ENCODE results near the gene DCD.
"Not testable (repeated sequence)": the region's sequence is repeated elsewhere in the genome, so short reads cannot be mapped to it uniquely, and the experiment has no call there.

The DCD gene

DNA sequence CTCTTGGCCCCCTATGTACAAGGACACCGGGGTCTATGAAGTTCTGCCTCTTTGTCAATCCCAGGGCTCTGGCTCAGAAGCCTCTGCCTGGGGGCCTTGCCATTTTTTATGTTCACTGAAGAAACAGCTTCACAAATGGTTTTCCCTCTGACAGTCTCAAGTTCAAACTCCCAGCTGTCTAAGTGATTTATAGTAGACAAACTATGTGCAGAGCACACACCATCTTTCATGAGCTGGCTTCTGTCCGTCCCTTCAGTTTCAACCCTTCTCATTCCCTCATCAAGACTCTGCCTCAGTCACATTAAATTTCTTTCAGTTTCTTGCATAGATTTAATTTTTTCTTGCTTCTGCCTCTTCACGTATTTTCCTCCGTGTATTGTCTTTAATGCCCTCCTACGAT lies 2.7 kb upstream of the DCD start:
- no peak for FAIRE-seq

DNA sequence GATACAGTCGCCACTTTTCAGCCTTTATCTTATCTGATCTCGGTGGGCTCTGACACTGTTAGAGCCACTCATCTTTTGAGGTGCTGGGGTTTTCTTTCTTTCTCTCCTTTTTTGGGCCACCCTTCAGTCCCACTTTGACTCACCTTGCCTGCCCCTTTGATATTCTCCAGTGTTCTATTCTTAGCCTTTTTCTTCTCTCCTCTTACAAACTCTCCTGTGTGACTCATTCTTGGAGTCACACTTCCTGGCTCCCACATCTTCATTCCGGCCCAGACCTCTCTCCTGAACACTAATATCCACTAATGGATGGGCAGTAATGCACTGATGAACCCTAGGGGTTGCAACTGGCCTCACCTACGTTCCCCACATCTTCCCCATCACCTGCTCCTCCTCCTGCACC lies 2.2 kb upstream of the DCD start:
- no peak for FAIRE-seq

DNA sequence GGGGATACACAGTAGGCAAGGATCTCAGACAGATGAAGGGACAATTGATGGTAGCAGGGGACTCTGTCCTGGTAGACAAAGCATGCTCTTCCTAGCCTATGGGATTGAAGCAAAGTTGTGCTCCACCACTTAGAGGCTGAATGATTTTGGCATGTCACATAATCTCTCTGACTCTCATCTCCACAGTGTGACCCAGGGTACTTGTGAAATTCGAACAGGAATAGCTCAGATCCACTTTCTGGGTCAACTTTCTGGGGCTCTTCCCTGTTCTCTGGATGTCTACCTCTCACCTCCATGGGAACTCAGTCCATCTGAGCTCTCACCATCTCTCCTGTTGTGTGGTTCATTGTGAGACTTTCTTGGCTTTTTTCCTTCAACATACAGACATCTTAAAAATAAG lies 1.7 kb upstream of the DCD start:
- no peak for FAIRE-seq

DNA sequence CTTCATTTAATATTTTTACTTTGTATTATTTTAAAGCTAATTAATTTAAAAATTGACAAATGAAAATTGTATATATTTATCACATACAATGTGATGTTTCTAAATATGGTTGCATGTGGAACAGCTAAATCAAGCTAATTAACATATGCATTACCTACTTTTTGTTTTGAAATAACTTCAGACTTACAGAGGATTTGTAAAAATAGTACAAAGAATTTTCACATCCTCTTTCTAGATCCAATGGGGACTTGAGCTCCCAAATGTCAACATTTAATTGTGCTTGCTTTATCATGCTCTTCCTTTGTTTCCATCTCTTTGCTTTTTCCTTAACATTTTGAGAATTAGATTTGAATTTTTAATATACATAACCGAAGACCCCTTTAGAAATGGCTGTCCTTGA lies 6.6 kb downstream of the DCD start:
- no peak for FAIRE-seq

DNA sequence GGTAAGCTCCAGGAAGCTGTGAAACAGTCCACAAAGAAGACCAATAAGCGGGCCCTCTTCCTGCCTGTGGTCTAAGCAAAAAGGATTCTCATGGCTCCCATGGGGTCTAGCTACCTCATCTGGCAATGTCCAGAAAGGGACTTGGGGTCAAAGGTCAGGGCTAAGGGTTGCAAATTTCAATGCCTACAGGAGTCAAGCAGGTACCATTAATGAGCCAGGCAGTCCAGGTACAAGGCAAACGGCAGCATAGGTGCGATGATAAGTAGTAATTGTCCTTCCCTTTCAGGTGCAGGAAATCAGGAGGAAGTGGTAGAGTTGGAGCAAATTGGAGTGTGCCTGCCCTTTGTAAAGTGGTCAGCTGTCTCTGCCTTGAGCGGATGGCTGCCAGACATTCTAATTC lies 7.1 kb downstream of the DCD start:
- FAIRE-seq, result no peak

DNA sequence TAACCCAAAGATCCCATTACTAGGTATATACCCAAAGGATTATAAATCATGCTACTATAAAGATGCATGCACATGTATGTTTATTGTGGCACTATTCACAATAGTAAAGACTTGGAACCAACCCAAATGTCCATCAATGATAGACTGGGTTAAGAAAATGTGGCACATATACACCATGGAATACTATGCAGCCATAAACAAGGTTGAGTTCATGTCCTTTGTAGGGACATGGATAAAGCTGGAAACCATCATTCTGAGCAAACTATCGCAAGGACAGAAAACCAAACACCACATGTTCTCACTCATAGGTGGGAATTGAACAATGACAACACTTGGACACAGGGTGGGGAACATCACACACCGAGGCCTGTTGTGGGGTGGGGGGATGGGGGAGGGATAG lies 9.1 kb downstream of the DCD start:
- FAIRE-seq, result not testable (repeated sequence)

DNA sequence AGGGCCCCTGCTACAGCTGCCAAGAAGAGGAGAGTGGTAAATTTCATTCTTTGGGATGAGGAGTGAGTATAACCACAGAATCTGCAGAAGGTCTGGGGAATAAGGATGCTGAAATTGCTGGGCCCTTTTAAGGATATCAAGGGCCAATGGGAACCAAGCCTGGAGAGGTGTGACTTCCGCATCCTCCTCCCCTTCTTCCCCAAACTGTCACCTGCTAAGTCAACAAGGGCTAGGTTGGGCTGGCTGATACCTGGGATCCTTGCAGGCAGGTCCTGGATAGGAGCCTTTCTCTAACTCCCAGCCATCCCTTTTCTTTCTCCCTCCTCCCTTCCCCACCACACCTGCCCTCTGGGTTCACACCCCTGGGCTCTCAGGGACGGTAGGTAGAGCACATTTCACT lies 13.4 kb downstream of the DCD start, which contains the start of gene LACRT:
Gene LACRT (minus strand): TSS at position 101 of the 400 bp plus-strand sequence. CDS start 54 bp downstream, at position 47.
- no peak for FAIRE-seq

DNA sequence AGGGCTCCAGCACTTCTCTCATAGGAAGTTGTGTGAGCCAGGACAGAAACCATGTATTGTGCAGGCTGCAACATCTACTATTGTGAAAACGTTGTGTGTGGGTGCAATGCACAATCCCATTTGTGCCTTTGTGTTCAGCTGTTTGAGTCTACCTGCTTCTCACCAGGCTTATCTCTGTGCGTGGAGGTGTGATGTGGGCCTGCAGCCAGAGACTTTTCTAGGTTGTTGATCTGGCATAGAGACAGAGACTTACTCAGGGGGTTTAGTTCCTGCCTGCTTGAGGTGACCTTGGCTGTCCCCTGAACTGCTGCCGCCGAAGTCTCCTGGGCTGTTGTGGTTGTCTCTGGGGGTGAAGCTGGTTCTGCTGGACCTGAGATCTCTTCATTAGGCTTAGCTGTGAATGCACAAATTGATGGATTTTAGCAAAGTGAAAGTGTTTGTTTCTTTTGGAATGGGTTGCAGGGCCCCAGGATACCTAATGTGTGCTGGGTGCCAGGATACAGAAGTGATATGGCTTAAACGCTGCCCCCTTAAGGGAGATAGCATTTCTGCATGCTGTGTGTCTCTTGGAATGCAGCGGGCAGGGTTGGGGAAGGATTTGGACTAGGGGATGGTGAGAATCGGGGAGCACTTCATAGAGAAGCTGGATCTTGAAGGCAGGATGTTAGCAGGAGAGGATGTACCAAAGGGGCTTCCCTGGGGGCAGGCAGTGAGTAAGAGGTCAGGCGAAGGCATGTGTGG lies 16.0 kb downstream of the DCD start:
- FAIRE-seq, result no peak

DNA sequence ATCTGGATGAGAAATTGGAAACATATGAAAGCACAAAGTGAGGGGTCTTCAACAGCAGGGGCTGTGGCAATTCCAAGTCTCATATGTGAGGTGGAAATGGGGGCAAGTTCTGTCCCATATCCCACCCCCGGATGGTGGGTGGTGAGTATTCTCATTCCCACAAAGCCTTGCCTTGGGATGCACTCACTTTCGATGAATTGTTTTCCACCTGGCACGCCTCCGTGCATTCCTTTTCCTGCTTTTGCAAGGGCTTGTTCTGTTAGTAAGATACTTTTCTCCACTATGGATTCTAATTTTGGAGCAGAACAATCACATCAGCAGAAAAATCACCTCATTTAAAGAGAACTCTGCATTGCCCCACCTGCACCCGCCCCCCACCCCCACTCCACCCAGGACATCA lies 16.6 kb downstream of the DCD start:
- no peak for FAIRE-seq

DNA sequence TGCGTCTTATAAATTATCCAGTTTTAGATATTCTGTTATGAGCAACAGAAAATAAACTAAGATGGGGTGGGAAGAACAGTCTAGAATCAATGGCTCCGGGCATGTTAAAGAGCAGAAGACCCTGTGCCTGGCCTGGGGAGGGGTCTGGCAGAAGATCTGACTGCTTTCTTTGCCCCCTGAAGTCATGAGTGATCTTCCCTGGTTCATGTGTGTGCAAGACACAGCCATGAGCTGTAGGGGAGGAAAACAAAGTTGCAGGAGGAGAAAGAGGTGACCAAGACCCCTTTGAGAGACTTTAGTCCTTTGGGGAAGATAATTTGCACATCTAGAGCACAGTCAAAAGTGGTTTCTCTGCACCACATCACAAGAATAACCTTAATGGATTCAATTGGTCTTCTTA lies 18.2 kb downstream of the DCD start:
- no peak for FAIRE-seq

DNA sequence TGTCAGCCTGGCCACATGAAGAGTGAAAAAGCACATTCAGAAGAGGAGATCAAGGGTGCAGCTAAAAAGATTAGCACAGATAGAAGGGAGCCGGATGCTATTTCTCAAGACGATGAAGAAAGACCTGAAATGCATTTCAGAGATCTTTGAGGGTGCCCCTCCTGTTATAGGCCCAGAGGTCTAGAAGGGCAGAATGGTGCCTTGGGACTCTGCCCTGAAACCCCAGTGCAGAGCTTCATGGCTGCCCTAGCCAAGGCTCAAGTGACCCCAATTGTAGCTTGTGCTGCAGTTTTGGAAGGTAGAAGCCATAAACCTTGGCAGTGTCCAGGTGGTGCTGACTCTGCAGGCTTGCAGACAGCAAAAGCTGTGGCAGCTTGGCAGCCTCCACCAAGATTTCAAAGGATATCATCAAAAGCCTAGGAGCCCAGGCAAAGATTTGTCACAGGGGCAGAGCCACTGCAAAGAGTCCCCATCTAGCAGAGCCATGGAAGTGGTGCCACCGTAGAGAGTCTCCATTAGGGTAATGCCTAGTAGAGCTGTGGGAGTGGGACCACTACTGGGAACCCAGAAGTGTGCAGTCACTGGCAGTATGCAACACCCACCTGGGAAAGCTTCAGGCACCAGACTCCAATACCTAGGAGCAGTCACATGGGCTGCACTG lies 19.8 kb downstream of the DCD start:
- FAIRE-seq, result no peak

DNA sequence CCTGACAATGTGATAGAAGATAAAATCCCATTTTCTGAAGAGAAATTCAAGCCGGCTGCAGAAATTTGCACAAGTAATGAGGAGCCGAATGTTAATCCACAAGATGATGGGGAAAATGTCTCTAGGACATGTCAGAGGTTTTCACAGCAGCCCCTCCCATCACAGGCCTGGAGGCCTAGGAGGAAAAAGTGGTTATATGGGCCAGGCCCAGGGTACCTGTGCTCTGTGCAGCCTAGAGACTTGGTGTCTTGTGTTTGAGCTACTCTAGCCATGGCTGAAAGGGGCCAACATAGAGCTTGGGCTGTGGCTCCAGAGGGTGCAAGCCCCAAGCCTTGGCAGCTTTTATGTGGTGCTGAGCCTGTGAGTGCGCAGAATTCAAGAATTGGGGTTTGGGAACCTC lies 20.9 kb downstream of the DCD start:
- FAIRE-seq, result no peak

DNA sequence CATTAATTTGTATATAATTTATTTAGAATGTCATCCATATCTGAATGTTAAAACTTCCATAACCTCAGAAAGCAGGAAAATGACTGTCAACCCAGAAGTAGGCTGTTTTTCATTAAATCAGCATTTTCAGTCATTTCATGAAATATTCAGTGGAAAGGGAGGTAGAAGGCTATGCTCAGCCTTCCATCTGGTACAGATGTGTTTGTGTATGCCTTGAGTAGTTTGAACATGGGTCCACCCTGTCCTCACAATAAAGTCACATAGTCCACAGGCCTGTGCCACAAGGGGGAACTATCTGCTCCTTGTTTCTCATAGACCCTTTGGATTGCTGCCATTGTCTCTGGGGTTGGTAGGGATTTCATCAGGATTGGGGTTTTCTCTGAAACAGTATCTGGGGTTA lies 22.6 kb downstream of the DCD start:
- FAIRE-seq, result no peak

DNA sequence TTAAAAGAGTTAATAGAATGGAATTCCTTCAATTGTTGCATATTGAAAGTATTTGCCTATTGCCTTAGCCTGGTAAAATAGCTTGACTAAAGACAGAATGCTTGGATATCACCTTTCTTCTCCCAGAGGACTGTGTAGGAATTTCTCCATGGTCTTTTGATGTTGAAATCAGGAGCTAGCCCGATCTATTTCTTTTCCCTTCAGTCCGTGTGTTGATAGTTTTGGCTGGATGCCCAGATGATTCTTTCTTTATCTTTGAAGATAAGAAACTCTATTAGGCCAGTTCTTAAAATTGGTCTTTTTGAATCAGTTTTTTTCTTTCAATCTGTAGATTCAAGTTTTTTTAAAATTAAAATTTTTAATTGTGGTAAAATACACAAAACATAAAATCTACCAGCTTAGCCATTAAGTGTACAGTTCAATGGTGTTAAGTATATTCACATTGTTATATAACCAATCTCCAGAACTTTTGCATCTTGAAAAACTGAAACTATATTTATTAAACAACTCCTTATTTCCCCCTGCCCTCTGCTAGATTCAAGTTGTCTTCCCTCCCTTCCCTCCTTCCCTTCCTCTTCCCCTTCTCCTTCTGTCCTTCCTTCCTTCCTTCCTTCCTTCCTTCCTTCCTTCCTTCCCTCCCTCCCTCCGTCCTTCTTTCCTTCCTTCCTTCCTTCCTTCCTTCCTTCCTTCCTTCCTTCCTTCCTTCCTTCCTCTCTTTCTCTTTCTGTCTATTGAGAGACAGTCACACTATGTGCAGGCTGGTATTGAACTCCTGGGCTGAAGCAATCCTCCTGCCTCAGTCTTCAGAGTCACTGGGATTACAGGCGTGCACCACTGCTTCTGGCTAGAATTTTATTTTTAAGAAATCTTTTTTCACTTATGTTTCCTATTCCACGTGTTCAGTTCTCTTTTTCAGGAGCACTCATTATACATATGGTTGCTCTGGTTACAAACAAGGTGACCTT lies 23.6 kb downstream of the DCD start:
- FAIRE-seq, result no peak

DNA sequence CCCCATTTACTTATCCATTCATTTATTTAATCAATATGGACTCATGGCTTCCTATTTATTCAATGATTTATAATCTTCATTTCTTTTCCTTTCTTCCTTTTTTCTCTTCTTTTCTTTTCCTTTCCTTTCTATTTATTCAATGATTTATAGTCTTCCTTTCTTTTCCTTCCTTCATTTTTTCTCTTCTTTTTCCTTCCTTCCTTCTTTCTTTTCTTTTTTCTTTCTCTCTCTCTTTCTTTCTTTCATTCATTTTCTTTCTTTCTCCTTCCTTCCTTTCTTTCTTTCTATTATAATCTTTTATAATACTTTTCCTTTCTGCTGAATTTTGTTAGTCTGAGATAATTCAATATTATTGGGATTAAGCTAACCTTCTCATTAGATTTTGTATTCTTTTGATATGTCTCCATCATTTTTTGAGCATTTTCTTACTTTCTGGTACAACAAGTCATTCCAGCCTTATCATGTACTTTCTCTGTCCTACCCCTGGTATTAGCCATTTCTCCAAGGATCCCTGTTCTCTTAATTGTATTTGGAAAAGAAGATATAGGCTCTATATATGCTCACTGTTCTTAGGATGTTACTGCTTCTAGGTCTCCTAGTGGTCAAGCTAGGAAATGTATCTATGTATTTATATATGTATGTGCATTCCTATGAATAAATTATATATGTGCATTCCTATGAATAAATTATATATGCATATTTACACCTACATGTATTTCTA lies 25.5 kb downstream of the DCD start:
- peak; percentile 86 for FAIRE-seq

DNA sequence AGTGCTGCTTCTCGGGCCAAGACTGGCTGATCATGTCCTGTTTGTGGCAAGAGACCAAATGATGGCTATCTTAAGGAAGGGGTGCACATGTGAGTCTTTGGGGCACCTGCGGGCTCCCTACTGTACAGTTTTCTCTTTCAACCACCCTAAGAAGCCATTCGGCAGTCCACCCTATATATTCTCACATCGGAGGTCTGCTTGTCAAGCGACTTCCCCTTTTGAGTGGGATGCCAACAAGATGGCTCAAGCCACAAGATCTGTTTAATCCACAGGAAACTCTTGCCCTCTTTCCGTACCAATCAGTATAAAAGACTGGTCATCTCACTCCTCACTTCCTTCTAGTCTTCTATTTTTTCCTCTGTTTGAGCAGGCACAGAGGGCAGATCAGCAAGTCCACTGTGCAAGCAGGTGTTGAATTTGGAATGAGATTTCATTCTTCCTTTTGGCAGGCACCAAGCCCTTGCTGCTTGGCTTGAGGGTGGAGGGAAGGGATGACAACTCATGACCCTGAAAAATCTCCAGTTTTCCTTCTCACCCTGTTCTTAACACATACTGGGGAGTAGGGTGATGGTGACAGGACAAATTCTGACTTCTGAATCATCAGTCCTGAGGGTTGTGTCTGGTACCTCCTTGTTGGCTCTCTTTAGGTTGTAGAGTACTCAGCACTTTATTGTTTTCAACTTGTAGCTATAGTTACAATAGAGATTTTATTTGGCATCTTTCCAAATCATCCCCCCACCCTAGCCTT lies 31.1 kb downstream of the DCD start:
- FAIRE-seq, result no peak

DNA sequence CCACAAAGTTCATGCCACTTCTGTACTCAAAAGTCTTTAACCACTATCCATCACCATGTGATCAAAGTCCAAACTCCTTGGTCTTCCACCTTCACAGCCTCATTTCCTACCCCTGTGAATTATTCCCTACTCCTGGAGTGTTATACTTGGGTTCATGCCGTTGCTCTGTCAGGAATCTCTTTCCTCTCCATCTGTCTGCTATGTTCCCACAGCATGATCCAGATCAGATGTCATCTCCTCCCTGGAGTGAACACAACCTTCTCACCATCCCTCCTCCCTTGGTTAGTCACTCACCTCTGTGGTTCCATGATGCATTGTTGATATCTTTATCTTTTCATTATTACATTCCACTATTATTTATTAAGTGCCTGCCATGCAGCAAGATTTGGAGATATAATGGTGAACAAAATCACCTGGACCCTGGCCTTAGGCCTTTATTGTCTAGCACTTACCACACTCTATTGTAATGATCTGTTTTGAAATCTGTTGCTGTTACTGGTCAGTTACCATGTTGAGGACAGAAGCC lies 35.9 kb downstream of the DCD start:
- FAIRE-seq, result no peak

DNA sequence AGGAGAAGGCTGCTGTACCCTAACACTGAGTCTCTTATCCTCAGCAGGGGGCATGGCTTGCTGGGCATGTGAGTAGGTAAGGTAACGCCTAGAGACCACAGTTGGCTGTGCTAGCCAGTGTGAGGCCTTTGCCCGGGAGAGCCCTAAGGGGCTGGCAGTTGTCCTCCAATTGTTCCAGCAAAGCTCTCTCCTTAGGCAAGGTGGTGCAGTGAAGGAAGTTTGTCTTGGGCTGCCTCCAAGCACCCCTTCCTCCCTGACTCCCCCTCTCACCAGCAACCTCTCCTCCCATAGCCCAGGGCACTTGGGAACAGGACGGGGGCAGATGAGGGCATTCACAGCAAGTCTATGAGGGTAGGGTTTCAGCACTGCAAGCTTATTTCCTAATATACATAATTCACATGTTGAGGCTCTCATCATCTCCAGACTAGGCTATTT lies 36.4 kb downstream of the DCD start:
- no peak for FAIRE-seq

DNA sequence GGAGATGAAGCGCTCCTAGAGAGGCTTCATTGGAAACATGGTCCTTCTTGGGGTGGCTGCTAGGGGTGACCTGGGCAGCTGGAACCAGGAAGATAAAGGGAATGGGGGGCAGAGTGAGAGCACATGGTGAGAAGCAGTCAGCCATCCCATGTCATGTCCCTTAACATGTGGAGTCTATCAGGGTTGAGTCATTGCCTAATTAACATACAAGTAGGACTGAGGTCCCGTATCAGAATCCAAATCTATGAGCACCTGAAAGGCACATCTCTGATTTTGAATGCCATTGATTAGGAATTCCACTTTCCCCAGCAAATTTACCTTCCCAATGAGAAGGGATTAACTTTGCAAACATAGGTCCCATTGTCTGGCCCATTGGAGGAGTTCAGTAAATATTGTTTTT lies 39.4 kb downstream of the DCD start:
- no peak for FAIRE-seq

DNA sequence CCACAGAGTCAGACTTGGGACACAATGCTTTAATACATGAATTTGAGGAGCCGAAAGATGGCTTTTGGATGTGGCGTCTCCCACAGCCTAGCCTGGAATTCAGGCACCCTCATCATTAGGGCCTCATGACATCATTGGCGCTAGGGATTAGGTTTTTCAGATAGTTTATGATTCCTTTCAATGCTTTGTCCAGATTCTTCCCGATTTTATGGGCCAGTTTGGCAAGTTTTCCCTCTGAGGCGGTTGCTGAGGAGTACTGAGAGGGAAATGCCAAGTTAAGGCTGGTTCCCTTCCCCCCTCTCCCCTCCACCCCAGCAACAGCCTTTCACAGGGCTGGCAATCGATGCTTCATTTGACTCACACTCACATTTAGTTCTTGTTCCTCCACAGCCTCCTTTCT lies 40.0 kb downstream of the DCD start:
- no peak for FAIRE-seq

DNA sequence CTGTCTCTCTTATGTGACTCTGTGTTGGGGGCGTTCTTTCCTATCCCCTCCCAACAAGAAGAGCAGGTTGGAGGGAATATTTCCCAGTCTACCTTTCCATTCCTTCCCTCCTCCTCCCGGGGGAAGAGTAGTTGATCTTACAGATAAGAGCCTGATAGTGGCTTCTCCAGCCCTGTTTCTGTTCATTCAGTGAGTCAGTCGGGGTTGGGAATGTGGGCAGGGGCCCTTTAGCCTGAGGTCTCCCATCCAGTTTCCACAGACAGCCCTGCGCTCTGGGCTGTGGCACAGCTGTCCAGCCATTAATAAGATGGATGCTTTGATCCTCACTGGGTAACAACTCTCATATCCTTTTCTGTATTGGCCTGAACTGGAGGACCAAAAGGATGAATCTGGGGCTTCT lies 41.6 kb downstream of the DCD start:
- FAIRE-seq, result no peak
